Measurements from ENCODE around the gene PPP2R5C. TPM values are rescaled to one million over a fixed set of nuclear protein-coding genes. Genes with fewer than 3 reads are reported as not detected.

The PPP2R5C gene
- total and polyA plus RNA-seq, 2 donors from 2014 or later: 65.6 to 129 TPM

- no peak overlapping the region for H3K4me3 ChIP-seq (ENCODE audit: low read length in 3 of 3)
- intact Hi-C loops (cut with DNase I): no loop called here
- no peaks in the 10 kb centered on the region for H3K9me3 ChIP-seq (ENCODE audit: control insufficient read depth in 2 of 3, insufficient read depth in 1 of 3, low read length in 3 of 3)
- peaks cover 0 to under 1% (median 0%) of the 10 kb centered on the region in 3 donors for H3K4me1 ChIP-seq (ENCODE audit: control insufficient read depth in 2 of 3, insufficient read depth in 2 of 3, low read depth in 1 of 3, low read length in 3 of 3)
- H3K36me3 ChIP-seq (ENCODE audit: control insufficient read depth in 2 of 3, insufficient read depth in 3 of 3, low read length in 3 of 3): peaks cover 0 to 8% (median 0%) of the 10 kb centered on the region in 3 donors
- H3K9ac ChIP-seq (ENCODE audit: low read length in 3 of 3): no peak overlapping the region
- TF ChIP-seq CTCF (IDR thresholded peaks at IDR 0.05; ENCODE audit: borderline replicate concordance, extremely low read depth, insufficient read depth): no peak
- FAIRE-seq: no peak
- H3K27me3 ChIP-seq (ENCODE audit: control insufficient read depth, insufficient read depth, low read length): no peaks in the 10 kb centered on the region
- no peak overlapping the region for H3K27ac ChIP-seq (ENCODE audit: low read depth in 2 of 2, low read length in 2 of 2)
- DNase-seq: no peak
Measured at GRCh38 chr14:101819251-101819990, 57.9 kb downstream of the PPP2R5C start.

- Histone ChIP-seq H3K27me3 (ENCODE audit: control insufficient read depth, insufficient read depth, low read length) (no peaks in the 10 kb centered on the region), H3K9ac (ENCODE audit: low read length in 3 of 3) (no peak overlapping the region), H3K4me1 (ENCODE audit: control insufficient read depth in 2 of 3, insufficient read depth in 2 of 3, low read depth in 1 of 3, low read length in 3 of 3) (peaks cover 0 to 6% (median 0%) of the 10 kb centered on the region in 3 donors), H3K36me3 (ENCODE audit: control insufficient read depth in 2 of 3, insufficient read depth in 3 of 3, low read length in 3 of 3) (peaks cover 0 to 8% (median 0%) of the 10 kb centered on the region in 3 donors), H3K27ac (ENCODE audit: low read depth in 2 of 2, low read length in 2 of 2) (no peak overlapping the region), H3K9me3 (ENCODE audit: control insufficient read depth in 2 of 3, insufficient read depth in 1 of 3, low read length in 3 of 3) (no peaks in the 10 kb centered on the region), H3K4me3 (ENCODE audit: low read length in 3 of 3) (no peak overlapping the region)
- no peak for DNase-seq
- intact Hi-C loops (cut with DNase I): no loop called here
- no peak for TF ChIP-seq CTCF (IDR thresholded peaks at IDR 0.05; ENCODE audit: borderline replicate concordance, extremely low read depth, insufficient read depth)
- FAIRE-seq: no peak
Measured at GRCh38 chr14:101820283-101820798, 58.8 kb downstream of the PPP2R5C start.

GRCh38 chr14:101821528-101821927, 60.0 kb downstream of the PPP2R5C start:
- Histone ChIP-seq H3K4me1 (ENCODE audit: control insufficient read depth in 2 of 3, insufficient read depth in 2 of 3, low read depth in 1 of 3, low read length in 3 of 3) (peaks cover 0 to 7% (median 0%) of the 10 kb centered on the region in 3 donors), H3K9ac (ENCODE audit: low read length in 3 of 3) (no peak overlapping the region), H3K27me3 (ENCODE audit: control insufficient read depth, insufficient read depth, low read length) (no peaks in the 10 kb centered on the region), H3K9me3 (ENCODE audit: control insufficient read depth in 2 of 3, insufficient read depth in 1 of 3, low read length in 3 of 3) (no peaks in the 10 kb centered on the region), H3K36me3 (ENCODE audit: control insufficient read depth in 2 of 3, insufficient read depth in 3 of 3, low read length in 3 of 3) (peaks cover 0 to 8% (median 0%) of the 10 kb centered on the region in 3 donors), H3K4me3 (ENCODE audit: low read length in 3 of 3) (no peak overlapping the region), H3K27ac (ENCODE audit: low read depth in 2 of 2, low read length in 2 of 2) (no peak overlapping the region)
- no peak for DNase-seq
- TF ChIP-seq CTCF (IDR thresholded peaks at IDR 0.05; ENCODE audit: borderline replicate concordance, extremely low read depth, insufficient read depth): no peak
- intact Hi-C loops (cut with DNase I): no loop called here
- no peak for FAIRE-seq

Measured in kidney (tissue), 14 donors.